Astrocyte of the cerebellum (primary cell): Measurements from ENCODE around the gene ACSL6.

Experiments used
- DNase-seq: peaks from one replicate; pipeline ENCODE4 v3.0.0-alpha.2; 2011; ENCODE audit warnings: low read depth
- H3K4me3 ChIP-seq: 2 replicates; pipeline ENCODE4 v1.5.1; 2011; ENCODE audit warnings: mild to moderate bottlenecking, low read depth, low read length, moderate library complexity
- CTCF ChIP-seq: IDR thresholded peaks from 2 replicates; pipeline ENCODE4 v1.5.1; 2012; ENCODE audit warnings: low read length, low read depth, moderate library complexity, mild to moderate bottlenecking; ENCODE audit errors: missing control alignments
- in situ Hi-C: cut with HindIII; loops from 2 replicates; pipeline ENCODE4 v1.10.0; 2017; ENCODE audit warnings: low sequenced_read_pairs

Gene ACSL6

GRCh38 chr5:131984956-131985665 lies 26.3 kb downstream of the ACSL6 start:
- H3K4me3 ChIP-seq = no peak overlapping the region
- TF ChIP-seq CTCF = no peak
- DNase-seq = no peak
- in situ Hi-C loops = no loop called here

GRCh38 chr5:131983244-131983771 lies 28.1 kb downstream of the ACSL6 start:
- no peak overlapping the region for H3K4me3 ChIP-seq
- DNase-seq = peak; percentile 55
- no peak for TF ChIP-seq CTCF
- in situ Hi-C loops = no loop called here

GRCh38 chr5:131981516-131981915 lies 29.9 kb downstream of the ACSL6 start:
- no peak for DNase-seq
- H3K4me3 ChIP-seq = no peak overlapping the region
- in situ Hi-C loops = no loop called here
- no peak for TF ChIP-seq CTCF

- TF ChIP-seq CTCF = no peak
- in situ Hi-C loops = no loop called here
- H3K4me3 ChIP-seq = no peak overlapping the region
- DNase-seq = no peak
Observed at GRCh38 chr5:131980696-131981095, 30.8 kb downstream of the ACSL6 start.

- TF ChIP-seq CTCF = no peak
- no peak overlapping the region for H3K4me3 ChIP-seq
- in situ Hi-C loops = no loop called here
- no peak for DNase-seq
Observed at GRCh38 chr5:131979816-131980215, 31.6 kb downstream of the ACSL6 start.

GRCh38 chr5:131977212-131977604 lies 34.2 kb downstream of the ACSL6 start:
- no peak for DNase-seq
- in situ Hi-C loops = no loop called here
- H3K4me3 ChIP-seq = no peak overlapping the region
- TF ChIP-seq CTCF = no peak
